Measurements from ENCODE around the gene SENP2.

SENP2 gene

DNA sequence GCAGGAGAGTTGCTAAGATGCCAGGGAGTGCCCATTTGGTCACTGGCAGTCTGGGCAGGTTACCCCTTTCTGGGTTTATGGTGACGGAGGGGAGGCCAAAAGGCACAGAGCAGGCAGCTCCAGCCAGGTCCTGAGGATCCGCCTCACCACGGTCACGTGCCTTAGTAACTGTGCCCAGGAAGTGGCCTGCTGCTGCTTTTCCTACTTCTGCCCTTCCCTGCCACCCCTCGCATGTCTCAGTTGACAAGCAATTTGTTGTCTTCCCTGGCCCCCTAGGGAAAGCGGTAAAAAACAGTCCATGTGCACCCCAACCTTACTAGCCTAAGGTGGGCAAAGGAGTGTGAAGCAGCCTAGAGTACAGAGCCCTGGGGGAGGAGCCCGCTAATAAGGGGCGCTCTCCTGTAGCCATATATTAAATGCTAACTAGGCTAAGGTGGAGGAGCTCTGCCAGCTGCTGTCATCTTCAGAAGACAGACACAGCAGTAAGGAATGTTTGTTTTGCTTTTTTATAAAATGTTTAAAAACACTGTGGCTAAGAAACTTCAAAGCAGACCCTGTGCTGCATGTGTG, 24.6 kb upstream of the SENP2 start:
- Histone ChIP-seq H3K9ac (ENCODE audit: low read length) (no peak overlapping the region), H3K79me2 (ENCODE audit: low read length) (no peaks in the 10 kb centered on the region), H3K4me2 (ENCODE audit: low read depth, low read length) (no peak overlapping the region), H3F3A (ENCODE audit: insufficient read depth, low read length) (peaks cover 7% of the 10 kb centered on the region; the same call in 1 of the 2 replicates), H3K4me3 (ENCODE audit: low read length) (no peak overlapping the region), H3K36me3 (replicated peaks; ENCODE audit: insufficient read depth, low read length) (no peaks in the 10 kb centered on the region), H3K27me3 (replicated peaks; ENCODE audit: insufficient read depth, low read length) (no peaks in the 10 kb centered on the region), H3K9me3 (replicated peaks; ENCODE audit: insufficient read depth, low read length) (no peaks in the 10 kb centered on the region), H2AFZ (ENCODE audit: low read length) (no peak overlapping the region), H3K4me1 (ENCODE audit: low read length) (peaks cover 10% of the 10 kb centered on the region), H3K27ac (ENCODE audit: low read length) (no peak overlapping the region), H3K9me2 (replicated peaks; ENCODE audit: insufficient read depth, low read length) (no peaks in the 10 kb centered on the region), H4K20me1 (ENCODE audit: insufficient read depth, low read length) (no peaks in the 10 kb centered on the region)
- no peak for TF ChIP-seq EZH2phosphoT487 (IDR thresholded peaks at IDR 0.05; ENCODE audit: low read length)
- TF ChIP-seq, protein P1, sequence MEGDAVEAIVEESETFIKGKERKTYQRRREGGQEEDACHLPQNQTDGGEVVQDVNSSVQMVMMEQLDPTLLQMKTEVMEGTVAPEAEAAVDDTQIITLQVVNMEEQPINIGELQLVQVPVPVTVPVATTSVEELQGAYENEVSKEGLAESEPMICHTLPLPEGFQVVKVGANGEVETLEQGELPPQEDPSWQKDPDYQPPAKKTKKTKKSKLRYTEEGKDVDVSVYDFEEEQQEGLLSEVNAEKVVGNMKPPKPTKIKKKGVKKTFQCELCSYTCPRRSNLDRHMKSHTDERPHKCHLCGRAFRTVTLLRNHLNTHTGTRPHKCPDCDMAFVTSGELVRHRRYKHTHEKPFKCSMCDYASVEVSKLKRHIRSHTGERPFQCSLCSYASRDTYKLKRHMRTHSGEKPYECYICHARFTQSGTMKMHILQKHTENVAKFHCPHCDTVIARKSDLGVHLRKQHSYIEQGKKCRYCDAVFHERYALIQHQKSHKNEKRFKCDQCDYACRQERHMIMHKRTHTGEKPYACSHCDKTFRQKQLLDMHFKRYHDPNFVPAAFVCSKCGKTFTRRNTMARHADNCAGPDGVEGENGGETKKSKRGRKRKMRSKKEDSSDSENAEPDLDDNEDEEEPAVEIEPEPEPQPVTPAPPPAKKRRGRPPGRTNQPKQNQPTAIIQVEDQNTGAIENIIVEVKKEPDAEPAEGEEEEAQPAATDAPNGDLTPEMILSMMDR (IDR thresholded peaks at IDR 0.05; ENCODE audit: low read length) = no peak
- no peak for TF ChIP-seq EZH2 (optimal IDR thresholded peaks at IDR 0.05; ENCODE audit: low read depth, low read length)
- no peak for DNase-seq

DNA sequence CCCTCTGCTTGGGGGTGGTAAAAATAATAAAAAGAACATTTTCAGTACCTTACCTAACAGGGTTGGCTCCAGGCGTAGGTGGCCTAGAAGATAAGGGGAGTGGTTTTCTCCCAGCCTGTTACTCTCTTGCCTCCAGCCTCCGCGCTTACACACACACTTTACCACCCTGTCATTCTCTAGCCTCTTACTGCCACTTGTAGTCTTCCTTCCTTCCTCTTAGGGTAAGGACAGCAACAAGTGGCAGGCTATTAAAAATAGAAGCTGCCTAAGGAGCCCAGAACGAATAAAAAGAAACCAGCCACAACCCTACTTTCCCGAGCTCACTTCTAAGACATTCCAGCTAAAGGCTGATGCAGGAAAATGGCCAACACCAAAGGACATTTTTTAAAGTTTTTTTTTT, 24.1 kb upstream of the SENP2 start:
- H3K9ac ChIP-seq (ENCODE audit: low read length) = no peak overlapping the region

DNA sequence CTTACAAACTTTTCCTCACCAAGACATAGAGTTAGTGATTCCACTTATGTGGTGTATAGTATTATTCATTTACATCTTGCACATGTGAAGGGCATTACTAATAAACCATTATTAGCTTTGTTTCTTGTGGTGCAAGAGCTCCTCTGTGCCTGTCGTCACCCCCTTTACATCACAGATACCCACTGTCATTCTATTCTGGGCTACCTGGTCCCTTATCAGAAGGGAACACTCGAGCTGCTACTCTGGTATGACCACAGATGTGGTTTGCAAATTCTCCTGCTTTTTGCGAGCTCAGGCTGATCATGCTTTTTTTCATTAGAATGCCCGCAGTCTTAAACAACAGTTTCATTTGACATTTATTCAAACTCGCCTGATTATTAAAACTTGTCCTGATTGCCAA, 13.9 kb upstream of the SENP2 start:
- H3K36me3 ChIP-seq (replicated peaks; ENCODE audit: insufficient read depth, low read length) = no peaks in the 10 kb centered on the region
- H3K79me2 ChIP-seq (ENCODE audit: low read length) = no peaks in the 10 kb centered on the region
- H3K27me3 ChIP-seq (replicated peaks; ENCODE audit: insufficient read depth, low read length) = no peaks in the 10 kb centered on the region
- no peak overlapping the region for H3K4me3 ChIP-seq (ENCODE audit: low read length)
- H3K4me1 ChIP-seq (ENCODE audit: low read length) = peaks cover 7% of the 10 kb centered on the region
- no peak overlapping the region for H3K9ac ChIP-seq (ENCODE audit: low read length)
- H3F3A ChIP-seq (ENCODE audit: insufficient read depth, low read length) = no peaks in the 10 kb centered on the region
- no peak for DNase-seq
- no peak overlapping the region for H3K27ac ChIP-seq (ENCODE audit: low read length)
- no peak overlapping the region for H3K4me2 ChIP-seq (ENCODE audit: low read depth, low read length)
- no peaks in the 10 kb centered on the region for H3K9me3 ChIP-seq (replicated peaks; ENCODE audit: insufficient read depth, low read length)
- no peak overlapping the region for H2AFZ ChIP-seq (ENCODE audit: low read length)
- no peaks in the 10 kb centered on the region for H4K20me1 ChIP-seq (ENCODE audit: insufficient read depth, low read length)
- no peak for TF ChIP-seq EZH2phosphoT487 (IDR thresholded peaks at IDR 0.05; ENCODE audit: low read length)
- no peak for TF ChIP-seq EZH2 (optimal IDR thresholded peaks at IDR 0.05; ENCODE audit: low read depth, low read length)
- TF ChIP-seq, protein P1 (IDR thresholded peaks at IDR 0.05; ENCODE audit: low read length) = no peak
- H3K9me2 ChIP-seq (replicated peaks; ENCODE audit: insufficient read depth, low read length) = no peaks in the 10 kb centered on the region

More for the DNA sequence above, 24.1 kb upstream of the SENP2 start:
- no peak for DNase-seq
- no peaks in the 10 kb centered on the region for H3K27me3 ChIP-seq (replicated peaks; ENCODE audit: insufficient read depth, low read length)
- peaks cover 7% of the 10 kb centered on the region; the same call in 1 of the 2 replicates for H3F3A ChIP-seq (ENCODE audit: insufficient read depth, low read length)
- no peaks in the 10 kb centered on the region for H3K9me3 ChIP-seq (replicated peaks; ENCODE audit: insufficient read depth, low read length)
- TF ChIP-seq EZH2phosphoT487 (IDR thresholded peaks at IDR 0.05; ENCODE audit: low read length) = no peak
- TF ChIP-seq, protein P1 (IDR thresholded peaks at IDR 0.05; ENCODE audit: low read length) = no peak
- no peak for TF ChIP-seq EZH2 (optimal IDR thresholded peaks at IDR 0.05; ENCODE audit: low read depth, low read length)
- H3K9me2 ChIP-seq (replicated peaks; ENCODE audit: insufficient read depth, low read length) = no peaks in the 10 kb centered on the region
- H4K20me1 ChIP-seq (ENCODE audit: insufficient read depth, low read length) = no peaks in the 10 kb centered on the region
- H3K36me3 ChIP-seq (replicated peaks; ENCODE audit: insufficient read depth, low read length) = no peaks in the 10 kb centered on the region
- H3K4me2 ChIP-seq (ENCODE audit: low read depth, low read length) = no peak overlapping the region
- no peaks in the 10 kb centered on the region for H3K79me2 ChIP-seq (ENCODE audit: low read length)
- H3K27ac ChIP-seq (ENCODE audit: low read length) = no peak overlapping the region
- H2AFZ ChIP-seq (ENCODE audit: low read length) = no peak overlapping the region
- peaks cover 10% of the 10 kb centered on the region for H3K4me1 ChIP-seq (ENCODE audit: low read length)
- H3K4me3 ChIP-seq (ENCODE audit: low read length) = no peak overlapping the region
